Endothelial cell of umbilical vein (primary cell): ENCODE data around the gene AKAP8L.

Experiments
- EZH2 ChIP-seq: IDR thresholded peaks from 2 replicates; pipeline ENCODE4 v1.6.1; 2012; ENCODE audit warnings: borderline replicate concordance, low read depth, mild to moderate bottlenecking, moderate library complexity, low read length, inconsistent platforms; ENCODE audit not compliant: severe bottlenecking
- TF ChIP-seq, protein P1 (sequence below), 2 donors: IDR thresholded peaks; 1 replicate in 1 of 2; 2 replicates in 1 of 2; pipeline ENCODE4 v1.5.1; 2011; ENCODE audit warnings: low read length in 2 of 2, mild to moderate bottlenecking in 2 of 2, moderate library complexity in 2 of 2, control low read depth in 1 of 2, inconsistent platforms in 1 of 2, low read depth in 1 of 2; ENCODE audit not compliant: insufficient read depth in 1 of 2; ENCODE audit errors: extremely low read depth in 1 of 2

DNA sequence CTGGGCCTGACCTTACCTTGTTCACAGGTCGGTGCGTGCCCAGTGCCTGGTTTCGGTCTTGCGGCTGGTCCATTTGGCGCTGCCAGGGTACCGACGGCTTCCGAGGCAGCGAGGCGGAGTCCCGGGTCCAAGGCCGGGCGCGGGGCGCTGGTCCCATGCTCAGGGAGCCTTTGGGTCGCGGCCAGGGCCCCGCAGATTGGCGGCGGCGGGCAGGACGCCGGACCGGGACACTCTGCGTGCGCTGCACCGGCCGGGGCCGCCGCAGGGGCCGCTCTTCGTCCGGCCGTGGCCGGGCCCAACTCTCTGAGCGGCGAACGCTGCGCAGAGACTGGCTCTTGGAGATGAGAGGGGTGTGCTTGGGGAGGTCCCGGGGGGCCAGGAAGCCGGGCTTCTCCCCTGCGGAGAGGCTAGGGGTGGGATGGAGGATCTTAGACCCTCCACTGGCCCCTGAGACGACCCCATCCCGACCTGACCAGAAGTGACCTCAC lies 34.3 kb upstream of the AKAP8L start:
- TF ChIP-seq EZH2, result no peak
- TF ChIP-seq, protein P1, sequence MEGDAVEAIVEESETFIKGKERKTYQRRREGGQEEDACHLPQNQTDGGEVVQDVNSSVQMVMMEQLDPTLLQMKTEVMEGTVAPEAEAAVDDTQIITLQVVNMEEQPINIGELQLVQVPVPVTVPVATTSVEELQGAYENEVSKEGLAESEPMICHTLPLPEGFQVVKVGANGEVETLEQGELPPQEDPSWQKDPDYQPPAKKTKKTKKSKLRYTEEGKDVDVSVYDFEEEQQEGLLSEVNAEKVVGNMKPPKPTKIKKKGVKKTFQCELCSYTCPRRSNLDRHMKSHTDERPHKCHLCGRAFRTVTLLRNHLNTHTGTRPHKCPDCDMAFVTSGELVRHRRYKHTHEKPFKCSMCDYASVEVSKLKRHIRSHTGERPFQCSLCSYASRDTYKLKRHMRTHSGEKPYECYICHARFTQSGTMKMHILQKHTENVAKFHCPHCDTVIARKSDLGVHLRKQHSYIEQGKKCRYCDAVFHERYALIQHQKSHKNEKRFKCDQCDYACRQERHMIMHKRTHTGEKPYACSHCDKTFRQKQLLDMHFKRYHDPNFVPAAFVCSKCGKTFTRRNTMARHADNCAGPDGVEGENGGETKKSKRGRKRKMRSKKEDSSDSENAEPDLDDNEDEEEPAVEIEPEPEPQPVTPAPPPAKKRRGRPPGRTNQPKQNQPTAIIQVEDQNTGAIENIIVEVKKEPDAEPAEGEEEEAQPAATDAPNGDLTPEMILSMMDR (IDR thresholded peaks at IDR 0.05; ENCODE audit: extremely low read depth in 1 of 2, insufficient read depth in 1 of 2, low read depth in 1 of 2, low read length in 2 of 2), result peak; percentile 40 to 60
